Measurements from ENCODE around the gene ERMARD.
A peak's percentile ranks its signal among the peaks of the same experiment; 100 is the strongest.
"Not testable (repeated sequence)": the region's sequence is repeated elsewhere in the genome, so short reads cannot be mapped to it uniquely, and the experiment has no call there.

Gene ERMARD

DNA sequence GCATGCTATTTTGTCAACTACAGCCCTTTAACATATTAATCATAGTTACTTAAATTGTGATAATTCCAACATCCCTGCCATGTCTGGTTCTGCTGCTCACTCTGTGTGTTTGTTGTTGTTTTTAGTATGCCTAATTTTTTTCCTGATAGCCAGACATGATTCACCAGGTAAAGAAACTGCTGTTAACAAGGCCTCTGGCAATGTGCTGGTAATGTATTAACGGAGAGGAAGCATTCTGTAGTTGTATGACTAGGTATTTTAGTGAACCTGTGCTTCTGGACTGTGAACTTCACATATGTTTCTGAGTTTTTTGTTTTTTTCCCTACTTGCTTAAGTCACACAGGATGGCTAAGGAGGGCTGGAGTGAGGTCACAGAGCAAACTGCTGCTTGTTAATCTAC is 4.9 kb upstream of the ERMARD start:
- no peaks in the 10 kb centered on the region for H3K36me3 ChIP-seq (ENCODE audit: control insufficient read depth, insufficient read depth, low read length)
- no peaks in the 10 kb centered on the region for H3K27me3 ChIP-seq (ENCODE audit: control insufficient read depth, insufficient read depth, low read length)
- H3K9ac ChIP-seq (ENCODE audit: low read length) = no peak overlapping the region
- no peaks in the 10 kb centered on the region for H3K4me1 ChIP-seq (ENCODE audit: control insufficient read depth, insufficient read depth, low read length)
- no peaks in the 10 kb centered on the region for H3K9me3 ChIP-seq (ENCODE audit: control insufficient read depth, low read length)
- no peak overlapping the region for H3K4me3 ChIP-seq (ENCODE audit: low read length)

GRCh38 chr6:169752074-169752623 is 727 bp downstream of the ERMARD start:
- Histone ChIP-seq H3K4me3 (ENCODE audit: low read length) (peak overlapping the region; percentile 69), H3K9me3 (ENCODE audit: control insufficient read depth, low read length) (no peaks in the 10 kb centered on the region), H3K4me1 (ENCODE audit: control insufficient read depth, insufficient read depth, low read length) (peaks cover 9% of the 10 kb centered on the region), H3K9ac (ENCODE audit: low read length) (peak overlapping the region; percentile 98), H3K27me3 (ENCODE audit: control insufficient read depth, insufficient read depth, low read length) (no peaks in the 10 kb centered on the region), H3K36me3 (ENCODE audit: control insufficient read depth, insufficient read depth, low read length) (no peaks in the 10 kb centered on the region)

DNA sequence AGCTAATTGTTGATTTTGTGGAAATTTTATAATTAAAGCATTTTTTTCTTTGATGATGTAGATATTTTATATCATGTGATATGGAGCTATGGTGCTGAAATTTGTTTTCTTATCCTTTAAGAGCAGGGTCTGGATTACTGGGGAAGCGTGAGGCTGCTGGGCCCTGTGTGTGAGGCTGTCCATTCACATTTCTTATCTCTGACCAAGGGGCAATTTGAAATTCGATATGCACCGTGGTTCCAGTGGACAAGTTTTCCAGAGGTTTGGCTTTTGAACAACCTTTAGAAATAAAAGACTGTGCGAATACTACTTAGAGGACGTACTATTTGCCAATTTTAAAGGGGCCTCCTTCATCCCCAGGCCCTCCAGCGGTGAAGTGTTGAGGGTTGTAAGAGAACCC is 3.7 kb downstream of the ERMARD start:
- Histone ChIP-seq H3K9me3 (ENCODE audit: control insufficient read depth, low read length) (no peaks in the 10 kb centered on the region), H3K4me3 (ENCODE audit: low read length) (no peak overlapping the region)

DNA sequence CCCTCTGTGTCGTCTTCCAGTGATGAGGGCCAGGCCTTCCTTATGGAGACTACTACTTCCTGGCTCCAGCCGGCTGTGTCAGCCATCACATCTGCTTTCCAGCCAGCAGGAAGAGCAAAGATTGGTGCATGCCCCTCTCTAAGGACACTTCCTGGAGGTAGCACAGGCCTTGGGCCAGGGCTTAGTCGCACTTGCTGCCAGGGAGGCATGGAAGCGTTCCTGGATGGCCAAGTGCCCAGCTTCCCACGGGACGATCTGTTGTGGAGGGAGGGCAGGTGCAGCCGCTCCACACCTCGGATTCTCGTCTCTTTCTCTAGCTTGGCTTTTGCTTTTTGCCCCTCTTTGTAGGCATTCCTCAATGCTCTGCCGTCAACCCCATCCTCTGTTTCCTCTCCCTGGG is 11.9 kb downstream of the ERMARD start:
- Histone ChIP-seq H3K9me3 (ENCODE audit: control insufficient read depth, low read length) (no peaks in the 10 kb centered on the region), H3K4me3 (ENCODE audit: low read length) (no peak overlapping the region), H3K27me3 (ENCODE audit: control insufficient read depth, insufficient read depth, low read length) (no peaks in the 10 kb centered on the region), H3K36me3 (ENCODE audit: control insufficient read depth, insufficient read depth, low read length) (no peaks in the 10 kb centered on the region), H3K9ac (ENCODE audit: low read length) (no peak overlapping the region), H3K4me1 (ENCODE audit: control insufficient read depth, insufficient read depth, low read length) (no peaks in the 10 kb centered on the region)

More for the DNA sequence above, 3.7 kb downstream of the ERMARD start:
- H3K27me3 ChIP-seq (ENCODE audit: control insufficient read depth, insufficient read depth, low read length) = no peaks in the 10 kb centered on the region
- H3K36me3 ChIP-seq (ENCODE audit: control insufficient read depth, insufficient read depth, low read length) = no peaks in the 10 kb centered on the region
- no peak overlapping the region for H3K9ac ChIP-seq (ENCODE audit: low read length)
- H3K4me1 ChIP-seq (ENCODE audit: control insufficient read depth, insufficient read depth, low read length) = peaks cover 9% of the 10 kb centered on the region

- Histone ChIP-seq H3K4me1 (ENCODE audit: control insufficient read depth, insufficient read depth, low read length) (no peaks in the 10 kb centered on the region), H3K9me3 (ENCODE audit: control insufficient read depth, low read length) (no peaks in the 10 kb centered on the region), H3K9ac (ENCODE audit: low read length) (no peak overlapping the region), H3K36me3 (ENCODE audit: control insufficient read depth, insufficient read depth, low read length) (no peaks in the 10 kb centered on the region), H3K27me3 (ENCODE audit: control insufficient read depth, insufficient read depth, low read length) (no peaks in the 10 kb centered on the region), H3K4me3 (ENCODE audit: low read length) (no peak overlapping the region)
These were observed 12.5 kb downstream of the ERMARD start for GRCh38 chr6:169763881-169764280.

- not testable (repeated sequence) for H3K4me1 ChIP-seq (ENCODE audit: control insufficient read depth, insufficient read depth, low read length); H3K9ac ChIP-seq (ENCODE audit: low read length); H3K4me3 ChIP-seq (ENCODE audit: low read length); H3K9me3 ChIP-seq (ENCODE audit: control insufficient read depth, low read length); H3K27me3 ChIP-seq (ENCODE audit: control insufficient read depth, insufficient read depth, low read length); H3K36me3 ChIP-seq (ENCODE audit: control insufficient read depth, insufficient read depth, low read length)
These were observed 14.4 kb downstream of the ERMARD start for GRCh38 chr6:169765789-169766188.

DNA sequence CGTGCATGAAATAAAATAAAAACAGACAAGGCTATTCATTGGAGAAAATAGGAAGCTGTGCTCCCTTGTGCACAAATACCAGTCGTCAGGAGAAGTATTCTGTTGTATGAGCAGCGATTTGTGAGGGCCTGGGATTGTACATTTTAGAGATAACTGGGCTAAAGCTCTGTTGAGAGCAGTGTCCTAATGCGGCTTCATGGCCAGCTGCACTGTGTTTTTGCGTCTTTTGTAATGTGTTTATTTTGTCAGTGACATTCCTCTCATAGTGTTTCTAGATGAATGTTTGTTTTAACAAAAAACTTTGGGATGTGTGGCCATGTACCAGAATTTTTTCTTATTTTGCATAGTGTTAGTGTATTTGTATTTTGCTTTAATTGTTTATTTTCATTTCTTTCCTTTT is 14.8 kb downstream of the ERMARD start:
- Histone ChIP-seq H3K4me1 (ENCODE audit: control insufficient read depth, insufficient read depth, low read length) (no peaks in the 10 kb centered on the region), H3K36me3 (ENCODE audit: control insufficient read depth, insufficient read depth, low read length) (no peaks in the 10 kb centered on the region), H3K9me3 (ENCODE audit: control insufficient read depth, low read length) (no peaks in the 10 kb centered on the region), H3K9ac (ENCODE audit: low read length) (no peak overlapping the region), H3K27me3 (ENCODE audit: control insufficient read depth, insufficient read depth, low read length) (no peaks in the 10 kb centered on the region), H3K4me3 (ENCODE audit: low read length) (no peak overlapping the region)

GRCh38 chr6:169766921-169767736 is 15.7 kb downstream of the ERMARD start:
- Histone ChIP-seq H3K27me3 (ENCODE audit: control insufficient read depth, insufficient read depth, low read length) (no peaks in the 10 kb centered on the region), H3K9ac (ENCODE audit: low read length) (no peak overlapping the region), H3K4me1 (ENCODE audit: control insufficient read depth, insufficient read depth, low read length) (no peaks in the 10 kb centered on the region), H3K4me3 (ENCODE audit: low read length) (no peak overlapping the region), H3K9me3 (ENCODE audit: control insufficient read depth, low read length) (no peaks in the 10 kb centered on the region), H3K36me3 (ENCODE audit: control insufficient read depth, insufficient read depth, low read length) (no peaks in the 10 kb centered on the region)

GRCh38 chr6:169774347-169774746 is 22.9 kb downstream of the ERMARD start:
- Histone ChIP-seq H3K4me3 (ENCODE audit: low read length) (no peak overlapping the region), H3K36me3 (ENCODE audit: control insufficient read depth, insufficient read depth, low read length) (no peaks in the 10 kb centered on the region), H3K9ac (ENCODE audit: low read length) (no peak overlapping the region), H3K4me1 (ENCODE audit: control insufficient read depth, insufficient read depth, low read length) (no peaks in the 10 kb centered on the region), H3K9me3 (ENCODE audit: control insufficient read depth, low read length) (no peaks in the 10 kb centered on the region), H3K27me3 (ENCODE audit: control insufficient read depth, insufficient read depth, low read length) (no peaks in the 10 kb centered on the region)

GRCh38 chr6:169775321-169775720 is 23.9 kb downstream of the ERMARD start:
- Histone ChIP-seq H3K27me3 (ENCODE audit: control insufficient read depth, insufficient read depth, low read length) (no peaks in the 10 kb centered on the region), H3K9ac (ENCODE audit: low read length) (no peak overlapping the region), H3K4me1 (ENCODE audit: control insufficient read depth, insufficient read depth, low read length) (no peaks in the 10 kb centered on the region), H3K4me3 (ENCODE audit: low read length) (no peak overlapping the region), H3K9me3 (ENCODE audit: control insufficient read depth, low read length) (no peaks in the 10 kb centered on the region), H3K36me3 (ENCODE audit: control insufficient read depth, insufficient read depth, low read length) (no peaks in the 10 kb centered on the region)

- Histone ChIP-seq H3K4me3 (ENCODE audit: low read length) (no peak overlapping the region), H3K9ac (ENCODE audit: low read length) (no peak overlapping the region), H3K9me3 (ENCODE audit: control insufficient read depth, low read length) (no peaks in the 10 kb centered on the region), H3K36me3 (ENCODE audit: control insufficient read depth, insufficient read depth, low read length) (no peaks in the 10 kb centered on the region), H3K4me1 (ENCODE audit: control insufficient read depth, insufficient read depth, low read length) (no peaks in the 10 kb centered on the region), H3K27me3 (ENCODE audit: control insufficient read depth, insufficient read depth, low read length) (no peaks in the 10 kb centered on the region)
These were observed 25.0 kb downstream of the ERMARD start for GRCh38 chr6:169776379-169776778.

DNA sequence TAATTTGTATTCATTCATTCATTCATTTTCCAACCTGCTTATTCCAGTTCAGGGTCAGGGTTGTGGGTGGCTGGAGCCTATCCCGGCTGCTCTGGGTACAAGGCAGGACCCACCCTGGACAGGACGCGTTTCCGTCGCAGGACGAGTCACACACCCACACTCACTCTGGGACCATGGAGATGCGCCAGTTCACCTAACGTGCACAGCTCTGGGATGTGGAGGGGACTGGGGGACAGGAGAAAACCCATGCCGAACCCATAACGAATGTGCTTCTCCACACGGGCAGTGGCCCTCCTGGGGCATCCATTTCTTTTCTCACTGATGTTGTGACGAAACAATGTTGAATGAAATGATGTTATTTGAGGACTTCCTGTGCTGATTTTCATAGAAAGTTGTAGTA is 26.5 kb downstream of the ERMARD start:
- Histone ChIP-seq H3K9me3 (ENCODE audit: control insufficient read depth, low read length) (no peaks in the 10 kb centered on the region), H3K4me1 (ENCODE audit: control insufficient read depth, insufficient read depth, low read length) (no peaks in the 10 kb centered on the region), H3K4me3 (ENCODE audit: low read length) (no peak overlapping the region), H3K27me3 (ENCODE audit: control insufficient read depth, insufficient read depth, low read length) (no peaks in the 10 kb centered on the region), H3K9ac (ENCODE audit: low read length) (no peak overlapping the region), H3K36me3 (ENCODE audit: control insufficient read depth, insufficient read depth, low read length) (no peaks in the 10 kb centered on the region)
